GM23338 (cell line): ENCODE data around the gene RGSL1.

Experiments used
- CREB1 ChIP-seq: fragments of 250-450 bp; sonication (Bioruptor Pico); IDR thresholded peaks from 2 replicates; pipeline ENCODE4 v1.5.0; 2020; ENCODE audit warnings: low read depth, mild to moderate bottlenecking, moderate library complexity
- CTCF ChIP-seq, 2 experiments: fragments of 200-600 bp in 1 of 2; sonication (generic) in 1 of 2; conservative IDR thresholded peaks; 2 replicates each; pipeline versions ENCODE4 v1.5.1 to v1.6.1; 2016 to 2017; ENCODE audit warnings: antibody characterized with exemption in 2 of 2, low read depth in 2 of 2, mild to moderate bottlenecking in 2 of 2, moderate library complexity in 1 of 2
- ETS1 ChIP-seq: IDR thresholded peaks from 2 replicates; pipeline ENCODE4 v1.6.1; 2016; ENCODE audit warnings: antibody characterized with exemption
- EZH2 ChIP-seq: fragments of 200-600 bp; sonication (generic); IDR thresholded peaks from one replicate; pipeline ENCODE4 v1.8.0; 2017; ENCODE audit warnings: antibody characterized with exemption, mild to moderate bottlenecking, low read depth; ENCODE audit not compliant: unreplicated experiment
- EZH2phosphoT487 ChIP-seq: fragments of 200-600 bp; sonication (generic); IDR thresholded peaks from one replicate; pipeline ENCODE4 v1.8.1; 2018; ENCODE audit warnings: antibody characterized with exemption; ENCODE audit not compliant: unreplicated experiment
- JUNB ChIP-seq: IDR thresholded peaks from one replicate; pipeline ENCODE4 v1.6.1; 2016; ENCODE audit warnings: antibody characterized with exemption; ENCODE audit not compliant: unreplicated experiment
- NANOG ChIP-seq: IDR thresholded peaks from 2 replicates; pipeline ENCODE4 v1.6.1; 2016; ENCODE audit warnings: antibody characterized with exemption, borderline replicate concordance
- POLR2AphosphoS5 ChIP-seq: IDR thresholded peaks from 2 replicates; pipeline ENCODE4 v1.6.1; 2016; ENCODE audit warnings: antibody characterized with exemption, low read depth
- REST ChIP-seq: IDR thresholded peaks from one replicate; pipeline ENCODE4 v1.6.1; 2018; ENCODE audit warnings: antibody characterized with exemption; ENCODE audit not compliant: unreplicated experiment
- STAT1 ChIP-seq: IDR thresholded peaks from one replicate; pipeline ENCODE4 v1.6.1; 2016; ENCODE audit warnings: antibody characterized with exemption; ENCODE audit not compliant: unreplicated experiment
- ZNF114 ChIP-seq: fragments of 250-450 bp; sonication (Bioruptor Pico); IDR thresholded peaks from 2 replicates; pipeline ENCODE4 v1.5.0; 2020; ENCODE audit warnings: mild to moderate bottlenecking, moderate library complexity
- ZNF331 ChIP-seq: fragments of 250-450 bp; sonication (Bioruptor Pico); IDR thresholded peaks from 2 replicates; pipeline ENCODE4 v1.5.0; 2020; ENCODE audit warnings: low read depth, mild to moderate bottlenecking, moderate library complexity
- ZNF462 ChIP-seq: fragments of 250-450 bp; sonication (Bioruptor Pico); IDR thresholded peaks from 2 replicates; pipeline ENCODE4 v1.5.0; 2020; ENCODE audit warnings: mild to moderate bottlenecking, moderate library complexity

- no peak for TF ChIP-seq CTCF (conservative IDR thresholded peaks at IDR 0.05; ENCODE audit: low read depth in 2 of 2)
- TF ChIP-seq POLR2AphosphoS5: no peak
- no peak for TF ChIP-seq CREB1 (CRISPR knock-in tag)
- TF ChIP-seq JUNB: no peak
- TF ChIP-seq EZH2: no peak
- TF ChIP-seq ZNF114: no peak
- TF ChIP-seq EZH2phosphoT487: no peak
- no peak for TF ChIP-seq REST
- no peak for TF ChIP-seq NANOG
- TF ChIP-seq ZNF331 (CRISPR knock-in tag): no peak
- TF ChIP-seq ETS1: no peak
- no peak for TF ChIP-seq STAT1
- no peak for TF ChIP-seq ZNF462
Measured at GRCh38 chr1:182589931-182590330, 140.0 kb downstream of the RGSL1 start.
